Omental fat pad (tissue), 4 donors: ENCODE data around the gene ZNF644. TPM values are rescaled to one million over a fixed set of nuclear protein-coding genes. Genes with fewer than 3 reads are reported as not detected.
"Not testable (repeated sequence)": the region's sequence is repeated elsewhere in the genome, so short reads cannot be mapped to it uniquely, and the experiment has no call there.

Experiments used
- ATAC-seq: fragments of 150-250 bp; one replicate; pipeline ENCODE4 v1.9.1; 2016; ENCODE audit warnings: mild to moderate bottlenecking, moderate library complexity; ENCODE audit not compliant: low FRiP score
- DNase-seq: peaks from one replicate; pipeline ENCODE4 v3.0.0-alpha.2; 2019; ENCODE audit warnings: low spot score
- CTCF ChIP-seq, 3 donors: fragments of 450-650 bp; IDR thresholded peaks; one replicate each; pipeline ENCODE4 v1.5.1; 2016 to 2017; ENCODE audit warnings: antibody characterized with exemption in 3 of 3, mild to moderate bottlenecking in 3 of 3, moderate library complexity in 2 of 3
- total RNA-seq, 4 donors: library from RNA; depleted of rRNA; stranded (reverse); fragments of >200 nt; gene quantifications; one replicate each; pipeline ENCODE4 v1.1.0, GENCODE V29; 2016

ZNF644 gene
- total RNA-seq, 4 donors from 2014 or later, result 37.9 to 67.0 (median 50.4) TPM

GRCh38 chr1:90936731-90937130 lies 85.1 kb downstream of the ZNF644 start:
- ATAC-seq (no peak), DNase-seq (no peak)
- no peak for TF ChIP-seq CTCF (IDR thresholded peaks at IDR 0.05)

- no peak for TF ChIP-seq CTCF (IDR thresholded peaks at IDR 0.05)
- ATAC-seq (no peak), DNase-seq (no peak)
Observed at GRCh38 chr1:90936061-90936460, 85.8 kb downstream of the ZNF644 start.

GRCh38 chr1:90928231-90928630 lies 93.6 kb downstream of the ZNF644 start:
- not testable (repeated sequence) for ATAC-seq

GRCh38 chr1:90927674-90928073 lies 94.2 kb downstream of the ZNF644 start:
- ATAC-seq, DNase-seq: not testable (repeated sequence)

More at GRCh38 chr1:90928231-90928630, 93.6 kb downstream of the ZNF644 start:
- DNase-seq, result not testable (repeated sequence)

GRCh38 chr1:90926971-90927370 lies 94.9 kb downstream of the ZNF644 start:
- TF ChIP-seq CTCF (IDR thresholded peaks at IDR 0.05), result no peak
- ATAC-seq, result no peak
- DNase-seq, result no peak

- TF ChIP-seq CTCF (IDR thresholded peaks at IDR 0.05), result no peak
- ATAC-seq, result no peak
- DNase-seq, result no peak
Observed at GRCh38 chr1:90925928-90926869, 95.6 kb downstream of the ZNF644 start.

- TF ChIP-seq CTCF (IDR thresholded peaks at IDR 0.05), result no peak
- ATAC-seq, result no peak
- no peak for DNase-seq
Observed at GRCh38 chr1:90924982-90925381, 96.9 kb downstream of the ZNF644 start.

GRCh38 chr1:90922996-90923395 lies 98.8 kb downstream of the ZNF644 start:
- TF ChIP-seq CTCF (IDR thresholded peaks at IDR 0.05), result no peak
- ATAC-seq (no peak), DNase-seq (no peak)
